HK-2 (cell line): ENCODE results near the gene SRD5A3.

ENCODE experiments used
- DNase-seq: peaks from one replicate; pipeline ENCODE4 v3.0.0-alpha.2; 2018; ENCODE audit not compliant: unreplicated experiment

SRD5A3 gene

GRCh38 chr4:55345980-55346850, at the start of gene SRD5A3:
TSS of gene SRD5A3 (plus strand) at chr4:55346242. CDS start at chr4:55346337, 95 bp downstream.
- peak; percentile 92 for DNase-seq

GRCh38 chr4:55297346-55297745, 48.7 kb upstream of the SRD5A3 start:
- no peak for DNase-seq

- no peak for DNase-seq
Measured at GRCh38 chr4:55303760-55304165, 42.3 kb upstream of the SRD5A3 start.

GRCh38 chr4:55304303-55304702, 41.7 kb upstream of the SRD5A3 start:
- no peak for DNase-seq

GRCh38 chr4:55308071-55308470, 38.0 kb upstream of the SRD5A3 start:
- no peak for DNase-seq

- no peak for DNase-seq
Measured at GRCh38 chr4:55311792-55312488, 34.1 kb upstream of the SRD5A3 start.

GRCh38 chr4:55312489-55313101, 33.4 kb upstream of the SRD5A3 start:
- peak; percentile 7 for DNase-seq

- no peak for DNase-seq
Measured at GRCh38 chr4:55314141-55314820, 31.8 kb upstream of the SRD5A3 start.

GRCh38 chr4:55318175-55319129, 27.6 kb upstream of the SRD5A3 start:
- DNase-seq: no peak

- DNase-seq: peak; percentile 42
Measured at GRCh38 chr4:55321707-55322264, 24.3 kb upstream of the SRD5A3 start.

- DNase-seq: no peak
Measured at GRCh38 chr4:55323375-55323774, 22.7 kb upstream of the SRD5A3 start.

- no peak for DNase-seq
Measured at GRCh38 chr4:55326629-55327028, 19.4 kb upstream of the SRD5A3 start.

- no peak for DNase-seq
Measured at GRCh38 chr4:55329012-55329411, 17.0 kb upstream of the SRD5A3 start.

- DNase-seq: no peak
Measured at GRCh38 chr4:55330241-55330640, 15.8 kb upstream of the SRD5A3 start.

GRCh38 chr4:55336138-55337034, 9.7 kb upstream of the SRD5A3 start:
- no peak for DNase-seq

GRCh38 chr4:55337944-55338343, 8.1 kb upstream of the SRD5A3 start:
- DNase-seq: no peak

GRCh38 chr4:55338486-55338885, 7.6 kb upstream of the SRD5A3 start:
- no peak for DNase-seq

- DNase-seq: no peak
Measured at GRCh38 chr4:55340266-55340665, 5.8 kb upstream of the SRD5A3 start.

- DNase-seq: no peak
Measured at GRCh38 chr4:55343887-55344286, 2.2 kb upstream of the SRD5A3 start.

- no peak for DNase-seq
Measured at GRCh38 chr4:55345054-55345453, 988 bp upstream of the SRD5A3 start.
